HG03060 (cell line): Measurements from ENCODE around the gene CCDC142.
"Not testable (repeated sequence)": the region's sequence is repeated elsewhere in the genome, so short reads cannot be mapped to it uniquely, and the experiment has no call there.

Experiments used
- ATAC-seq: cut with Tn5 transposase; IDR thresholded peaks from one replicate; pipeline ENCODE4 v1.9.1; 2021; ENCODE audit warnings: low read depth, moderate number of reproducible peaks; ENCODE audit not compliant: unreplicated experiment

Gene CCDC142

GRCh38 chr2:74500578-74500946 lies 17.8 kb upstream of the CCDC142 start:
- ATAC-seq = no peak

DNA sequence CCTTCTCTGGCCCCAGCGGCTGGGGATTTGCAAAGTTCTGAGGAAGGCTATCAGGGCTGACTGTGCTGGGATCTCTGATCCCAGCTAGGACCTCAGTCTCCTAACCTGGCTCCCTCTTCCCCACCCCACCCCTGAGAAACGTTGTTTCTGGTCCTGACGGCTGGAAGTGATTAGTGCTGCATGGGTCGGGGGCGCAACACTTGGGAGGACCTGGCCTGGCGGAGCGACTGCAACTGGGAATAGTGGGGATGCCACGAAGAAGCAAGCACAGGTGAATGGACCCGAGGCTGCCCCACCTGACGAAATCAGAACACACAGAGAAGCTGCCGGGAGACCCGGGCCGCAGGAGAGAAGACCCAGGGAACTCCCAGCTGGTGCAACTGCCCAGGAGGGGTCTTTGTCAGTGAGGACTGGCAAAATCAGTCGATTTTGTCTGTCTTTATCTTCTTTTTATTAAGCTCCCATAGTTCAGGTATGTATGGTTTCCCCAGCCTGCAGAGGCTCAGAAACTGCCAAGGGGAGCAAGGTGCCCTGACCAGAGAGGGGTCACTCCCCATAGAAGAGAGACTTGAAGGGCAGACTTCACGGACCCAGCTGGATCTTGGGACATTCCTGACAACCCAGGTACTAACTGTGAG lies 17.3 kb upstream of the CCDC142 start:
- ATAC-seq = no peak

DNA sequence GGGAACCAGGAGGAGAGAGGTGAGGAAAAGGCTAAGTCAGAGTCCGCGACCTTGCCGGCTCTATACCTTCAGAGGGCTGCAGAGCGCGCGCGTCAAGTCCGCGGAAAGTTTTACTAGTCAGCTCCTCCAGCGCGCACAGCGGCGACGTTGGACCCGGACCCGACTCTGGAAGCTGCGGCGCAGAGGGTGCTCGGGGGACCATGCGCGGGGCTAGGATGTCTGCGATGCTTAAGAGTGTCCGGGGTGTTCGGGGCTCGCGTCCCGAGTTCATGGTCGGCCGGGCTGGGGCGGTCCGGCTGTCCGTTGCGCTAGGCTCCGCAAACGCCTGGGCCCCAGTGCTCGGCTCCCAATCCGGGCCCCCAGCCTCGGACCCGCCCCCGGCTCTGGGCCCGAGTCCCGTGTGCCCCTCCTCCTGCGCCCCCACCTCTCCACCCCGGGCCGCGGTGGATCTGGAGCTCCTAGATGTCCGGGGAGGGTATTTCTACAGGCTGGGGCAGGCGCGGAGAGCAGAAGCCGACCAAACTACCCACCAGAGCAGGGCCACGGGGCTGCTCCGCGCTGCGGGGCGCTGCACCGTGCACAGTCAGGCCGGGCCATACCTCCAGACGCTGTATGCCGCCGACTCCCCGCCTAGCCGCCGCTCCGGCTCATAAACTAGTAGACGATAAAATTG lies 16.6 kb upstream of the CCDC142 start, which contains the start of gene LBX2:
LBX2 (minus strand) TSS at position 337 of the 673 bp plus-strand sequence; CDS start at position 271, 66 bp downstream.
- no peak for ATAC-seq

- no peak for ATAC-seq
Observed at GRCh38 chr2:74498500-74499266, 15.9 kb upstream of the CCDC142 start.

GRCh38 chr2:74497777-74498499 lies 15.1 kb upstream of the CCDC142 start:
- no peak for ATAC-seq

DNA sequence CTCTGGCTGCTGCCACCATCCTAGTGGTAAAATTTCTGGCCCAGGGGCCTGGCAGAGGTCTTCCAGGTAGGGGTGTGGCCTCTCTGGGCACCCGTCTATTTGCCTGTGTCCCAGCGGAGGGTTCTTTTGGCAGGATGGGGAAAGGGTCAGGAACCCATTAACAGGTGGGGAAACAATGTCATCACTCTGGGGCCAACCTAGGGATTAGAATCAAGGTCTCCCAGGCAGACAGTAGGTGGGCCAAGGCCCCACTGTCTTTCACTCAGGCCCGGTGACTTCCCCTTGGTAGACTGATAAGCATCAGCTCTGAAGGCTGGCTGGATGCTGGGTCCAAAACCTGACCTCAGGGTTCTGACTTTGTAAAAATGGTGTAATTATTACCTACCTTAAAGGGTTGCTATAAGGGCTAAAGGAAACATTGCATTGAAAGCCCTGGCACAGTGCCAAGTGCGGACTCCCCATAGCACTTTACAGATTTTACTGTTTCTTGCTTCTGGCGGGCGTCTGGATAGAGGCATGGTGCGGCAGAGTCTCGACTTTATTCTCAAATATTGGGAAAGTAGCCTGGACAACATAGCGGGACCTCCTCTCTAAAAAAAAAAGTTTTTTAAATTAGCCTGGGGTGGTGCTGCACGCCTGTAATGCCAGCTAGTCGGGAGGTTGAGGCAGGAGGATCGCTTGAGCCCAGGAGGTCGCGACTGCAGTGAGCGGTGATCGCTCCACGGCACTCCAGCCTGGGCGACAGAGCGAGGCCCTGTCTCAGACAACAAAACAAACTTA lies 14.4 kb upstream of the CCDC142 start:
- no peak for ATAC-seq

GRCh38 chr2:74495440-74495839 lies 12.6 kb upstream of the CCDC142 start:
- ATAC-seq = no peak

GRCh38 chr2:74493546-74493945 lies 10.7 kb upstream of the CCDC142 start:
- ATAC-seq = no peak

GRCh38 chr2:74491648-74492544 lies 9.1 kb upstream of the CCDC142 start:
- ATAC-seq = no peak

GRCh38 chr2:74489906-74490305 lies 7.1 kb upstream of the CCDC142 start:
- no peak for ATAC-seq

GRCh38 chr2:74488643-74489481 lies 6.1 kb upstream of the CCDC142 start:
- no peak for ATAC-seq

GRCh38 chr2:74486141-74486540 lies 3.3 kb upstream of the CCDC142 start:
- ATAC-seq = no peak

- ATAC-seq = not testable (repeated sequence)
Observed at GRCh38 chr2:74483675-74484164, 922 bp upstream of the CCDC142 start.

GRCh38 chr2:74481961-74482800 lies 617 bp downstream of the CCDC142 start:
- ATAC-seq = peak; percentile 13

GRCh38 chr2:74481431-74481830 lies 1.4 kb downstream of the CCDC142 start:
- no peak for ATAC-seq

GRCh38 chr2:74474899-74475298 lies 7.9 kb downstream of the CCDC142 start:
- no peak for ATAC-seq

GRCh38 chr2:74474481-74474880 lies 8.3 kb downstream of the CCDC142 start:
- no peak for ATAC-seq
